Erythroblast (primary cell): ENCODE results near the gene ZNF593OS.

Source experiments
- DNase-seq, 2 experiments: peaks; one replicate each; lab custom pipeline; 2025; lab: John Stamatoyannopoulos, UW
- GATA1 ChIP-seq: IDR thresholded peaks from 2 replicates; pipeline ENCODE4 v1.6.1; 2011; ENCODE audit warnings: low read depth, mild to moderate bottlenecking, control low read depth, low read length, moderate library complexity

ZNF593OS gene

DNA sequence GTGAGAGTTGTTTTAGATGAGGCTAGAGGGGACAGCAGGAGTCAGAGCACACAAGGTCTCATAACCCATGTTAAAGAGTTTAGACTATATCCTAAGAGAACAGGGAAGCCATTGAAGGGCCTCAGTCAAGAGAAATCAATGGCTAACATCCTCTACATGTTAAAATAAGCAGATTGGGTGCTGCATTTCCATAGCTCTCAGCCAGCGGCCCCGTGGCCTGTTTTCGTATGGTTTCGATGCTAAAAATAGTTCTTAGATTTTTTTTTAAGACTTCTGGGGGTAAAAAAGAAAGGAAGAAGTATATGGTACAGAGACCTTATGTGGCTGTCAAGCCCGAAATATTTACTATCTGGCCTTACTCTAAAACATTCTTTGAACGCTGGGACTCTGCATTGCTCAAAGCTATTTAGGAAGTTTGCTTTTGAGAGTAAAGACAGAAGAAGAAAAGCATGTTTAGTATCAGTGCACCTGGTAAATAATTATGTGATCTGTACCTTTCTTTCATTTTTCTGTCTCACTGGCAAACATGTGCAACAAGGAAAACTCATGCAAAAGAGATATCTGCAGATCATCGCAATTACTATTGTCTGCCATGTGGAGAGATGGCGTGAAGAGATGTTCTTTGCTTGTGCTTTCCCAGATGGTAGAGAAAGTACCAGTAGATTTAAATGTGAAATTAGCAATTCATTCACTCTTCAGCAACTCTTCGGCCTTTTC is 51.6 kb downstream of the ZNF593OS start:
- no peak for TF ChIP-seq GATA1
- DNase-seq, result no peak
